Keratinocyte (primary cell): ENCODE measurements around the gene DCAF8L1.

Experiments used
- CTCF ChIP-seq, 3 experiments: IDR thresholded peaks in 1 of 3; conservative IDR thresholded peaks in 1 of 3; optimal IDR thresholded peaks in 1 of 3; 2 replicates in 2 of 3; 3 replicates in 1 of 3; pipeline versions ENCODE3 to v1.5.1; 2011; ENCODE audit warnings: low read length in 3 of 3, mild to moderate bottlenecking in 3 of 3, moderate library complexity in 2 of 3, control low read depth in 1 of 3, inconsistent platforms in 1 of 3; ENCODE audit not compliant: insufficient read depth in 2 of 3; ENCODE audit errors: extremely low read depth in 1 of 3
- EZH2 ChIP-seq: IDR thresholded peaks from one replicate; pipeline ENCODE4 v1.6.1; 2012; ENCODE audit warnings: inconsistent platforms, mild to moderate bottlenecking, low read length, moderate library complexity

- TF ChIP-seq CTCF (optimal IDR thresholded peaks at IDR 0.05 in 1 of 3, IDR thresholded peaks at IDR 0.05 in 1 of 3, conservative IDR thresholded peaks at IDR 0.05 in 1 of 3; ENCODE audit: extremely low read depth in 1 of 3, insufficient read depth in 2 of 3, low read length in 3 of 3) (no peak), EZH2 (no peak)
Observed at GRCh38 chrX:28016823-28017222, 35.6 kb upstream of the DCAF8L1 start.
